GM13977 (cell line): ENCODE data around the gene ENAH.

Experiments used
- DNase-seq: peaks from one replicate; pipeline ENCODE4 v3.0.0; 2012; ENCODE audit warnings: low spot score
- in situ Hi-C: fragments of 300-500 bp; cut with MboI; formaldehyde crosslinking; loops from one replicate; pipeline ENCODE4 v1.12.0; 2022; ENCODE audit warnings: low sequenced_read_pairs, low pct_unique_long_range_greater_than_20kb, mixed read lengths, inconsistent platforms; ENCODE audit not compliant: unreplicated experiment
- TF ChIP-seq, protein P1 (sequence below): IDR thresholded peaks from 2 replicates; pipeline ENCODE4 v1.5.1; 2012; ENCODE audit warnings: mild to moderate bottlenecking, control low read depth; ENCODE audit not compliant: insufficient read depth; ENCODE audit errors: extremely low read depth, missing control alignments

ENAH gene

DNA sequence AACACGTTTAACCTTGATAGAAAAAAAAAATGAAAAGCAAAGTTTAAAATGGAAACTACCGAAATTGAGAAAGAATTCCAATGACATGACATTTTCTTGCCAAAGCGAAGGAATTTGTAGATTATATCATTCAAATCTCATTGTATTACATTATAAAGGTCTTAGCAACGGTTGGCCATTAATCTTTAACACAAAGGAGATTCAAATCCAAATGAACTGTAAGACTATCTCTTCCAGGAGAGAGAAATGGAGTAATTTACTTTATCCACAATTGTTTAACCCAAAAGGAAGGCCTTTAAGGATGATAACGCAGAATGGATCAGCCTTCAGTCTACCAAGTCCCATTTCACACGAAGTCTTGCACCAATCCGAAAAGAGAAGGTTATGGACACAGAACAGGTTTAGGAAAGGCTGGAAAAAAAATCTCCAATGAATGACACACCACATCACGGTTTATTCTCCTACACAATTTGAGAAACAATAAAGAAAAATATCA lies 1.5 kb downstream of the ENAH start:
- no peak for DNase-seq
- TF ChIP-seq, protein P1, sequence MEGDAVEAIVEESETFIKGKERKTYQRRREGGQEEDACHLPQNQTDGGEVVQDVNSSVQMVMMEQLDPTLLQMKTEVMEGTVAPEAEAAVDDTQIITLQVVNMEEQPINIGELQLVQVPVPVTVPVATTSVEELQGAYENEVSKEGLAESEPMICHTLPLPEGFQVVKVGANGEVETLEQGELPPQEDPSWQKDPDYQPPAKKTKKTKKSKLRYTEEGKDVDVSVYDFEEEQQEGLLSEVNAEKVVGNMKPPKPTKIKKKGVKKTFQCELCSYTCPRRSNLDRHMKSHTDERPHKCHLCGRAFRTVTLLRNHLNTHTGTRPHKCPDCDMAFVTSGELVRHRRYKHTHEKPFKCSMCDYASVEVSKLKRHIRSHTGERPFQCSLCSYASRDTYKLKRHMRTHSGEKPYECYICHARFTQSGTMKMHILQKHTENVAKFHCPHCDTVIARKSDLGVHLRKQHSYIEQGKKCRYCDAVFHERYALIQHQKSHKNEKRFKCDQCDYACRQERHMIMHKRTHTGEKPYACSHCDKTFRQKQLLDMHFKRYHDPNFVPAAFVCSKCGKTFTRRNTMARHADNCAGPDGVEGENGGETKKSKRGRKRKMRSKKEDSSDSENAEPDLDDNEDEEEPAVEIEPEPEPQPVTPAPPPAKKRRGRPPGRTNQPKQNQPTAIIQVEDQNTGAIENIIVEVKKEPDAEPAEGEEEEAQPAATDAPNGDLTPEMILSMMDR: no peak
- in situ Hi-C loops: no loop called here

DNA sequence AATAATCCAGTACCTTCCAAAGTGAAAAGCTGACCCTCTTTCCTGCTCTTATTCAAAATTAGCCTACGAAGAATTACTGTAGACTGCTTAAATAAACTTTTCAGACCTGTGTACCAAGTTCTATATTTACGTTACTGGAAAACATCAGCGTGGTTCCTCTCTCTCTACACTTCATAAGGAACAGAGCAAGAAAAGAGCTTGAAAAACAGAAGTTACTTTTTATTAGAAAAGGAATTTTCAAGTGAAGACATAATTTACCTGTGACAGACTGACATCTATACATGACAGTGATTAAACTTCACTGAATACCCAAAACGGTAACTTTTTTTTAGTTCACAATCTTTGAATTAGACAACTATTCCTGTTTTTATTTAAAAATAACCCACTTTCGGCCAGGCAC lies 2.7 kb downstream of the ENAH start:
- DNase-seq: no peak
- TF ChIP-seq, protein P1: no peak
- in situ Hi-C loops: no loop called here

DNA sequence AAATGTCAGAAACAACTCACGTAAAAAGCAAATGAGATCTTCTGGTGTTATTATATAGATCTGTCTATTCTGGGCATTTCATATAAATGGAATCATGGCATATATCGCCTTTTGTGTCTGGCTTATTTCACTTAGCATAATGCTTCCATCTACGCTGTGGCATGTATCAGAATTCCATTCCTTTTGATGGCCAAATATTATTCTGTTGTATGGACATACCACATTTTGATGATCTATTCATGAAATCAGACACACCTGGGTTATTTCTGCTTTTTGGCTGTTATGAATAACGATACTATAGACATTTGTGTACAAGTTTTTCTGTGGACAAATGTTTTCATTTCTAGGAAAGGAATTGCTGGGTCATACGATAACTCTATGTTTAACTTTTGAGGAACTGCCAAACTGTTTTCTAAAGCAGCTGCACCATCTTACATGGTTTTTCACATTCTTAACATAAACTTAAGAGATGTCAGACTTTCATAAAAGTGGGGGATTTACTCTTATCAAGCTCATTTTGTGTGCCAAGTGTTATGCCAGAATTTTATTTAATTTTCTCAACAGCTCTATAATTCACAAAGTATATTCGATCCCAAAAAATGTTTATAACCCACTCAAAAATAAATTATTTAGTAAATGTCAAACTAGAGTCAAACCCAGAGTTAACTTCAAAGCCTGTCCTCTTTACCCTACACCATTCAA lies 7.6 kb downstream of the ENAH start:
- TF ChIP-seq, protein P1: no peak
- in situ Hi-C loops: no loop called here
- no peak for DNase-seq

DNA sequence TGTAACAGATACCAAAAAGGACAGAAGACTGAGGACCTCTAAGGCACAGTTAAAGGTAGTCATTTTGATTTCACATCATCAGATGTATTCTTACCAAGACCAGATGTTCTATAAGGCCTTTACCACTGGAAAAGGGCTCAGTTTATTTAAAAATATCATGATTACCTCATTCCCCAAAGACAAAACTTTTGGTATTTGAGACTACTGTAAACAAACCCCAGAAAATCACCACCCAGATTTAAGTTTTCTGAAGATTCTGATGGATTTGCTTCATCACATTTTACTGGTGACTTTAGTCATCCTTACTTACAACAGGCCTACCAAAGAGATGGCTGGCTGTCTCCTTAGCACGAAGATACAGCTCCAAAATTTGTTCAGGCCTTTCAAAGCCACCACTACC lies 8.3 kb downstream of the ENAH start:
- TF ChIP-seq, protein P1: no peak
- in situ Hi-C loops: no loop called here
- no peak for DNase-seq

DNA sequence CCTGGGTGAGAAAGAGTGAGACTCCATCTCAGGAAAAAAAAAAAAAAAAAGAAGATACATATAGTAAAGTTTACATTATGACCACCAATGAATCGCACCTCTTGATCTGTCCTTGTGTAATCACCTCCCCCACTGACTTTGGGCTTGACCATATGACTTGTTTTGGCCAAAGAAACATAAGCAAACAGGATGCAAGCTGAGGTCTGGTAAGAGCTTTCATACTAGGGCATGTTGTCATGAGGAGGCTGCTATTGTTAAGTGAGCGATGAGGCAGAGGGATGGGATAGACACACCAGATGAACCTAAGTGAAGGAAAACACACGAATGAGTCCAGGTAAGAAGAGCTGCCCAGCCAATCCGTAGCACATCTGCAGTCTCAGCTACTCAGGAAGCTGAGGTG lies 10.7 kb downstream of the ENAH start:
- TF ChIP-seq, protein P1: no peak
- in situ Hi-C loops: no loop called here
- no peak for DNase-seq

DNA sequence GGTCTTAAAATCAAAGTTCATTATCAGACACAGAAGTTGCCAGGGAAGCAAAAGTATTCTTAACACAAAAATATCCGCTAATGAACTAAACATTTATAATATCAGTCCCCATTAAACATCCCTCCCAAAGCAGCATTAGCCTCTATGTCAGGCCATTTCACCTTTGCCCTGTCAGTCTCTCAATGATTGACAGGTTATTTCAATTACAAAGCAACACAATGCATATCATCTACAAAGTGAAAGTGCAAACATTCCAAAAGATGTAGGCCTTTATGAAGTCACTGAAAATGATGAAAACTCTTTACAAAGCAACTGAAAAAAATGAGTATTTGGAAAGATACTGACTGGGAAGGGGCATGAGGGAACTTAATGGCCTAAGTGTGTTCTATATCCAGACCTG lies 14.1 kb downstream of the ENAH start:
- DNase-seq: no peak
- in situ Hi-C loops: no loop called here
- TF ChIP-seq, protein P1: no peak
